MM.1S (cell line): ENCODE measurements around the gene GALNT10.

Experiments used
- DNase-seq: peaks from one replicate; pipeline ENCODE4 v3.0.0-alpha.2; 2015
- H2AFZ ChIP-seq: fragments of 300-600 bp; sonication (generic); 2 replicates; pipeline ENCODE4 v1.6.0; 2016; ENCODE audit warnings: antibody characterized with exemption, low read length
- H3F3A ChIP-seq: fragments of 300-600 bp; sonication (generic); 2 replicates; pipeline ENCODE4 v1.6.1; 2016; ENCODE audit warnings: mild to moderate bottlenecking, antibody characterized with exemption, low read length, moderate library complexity, mixed read lengths; ENCODE audit not compliant: insufficient read depth
- H3K27ac ChIP-seq: fragments of 300-600 bp; sonication (generic); 2 replicates; pipeline ENCODE4 v1.5.1; 2016; ENCODE audit warnings: mild to moderate bottlenecking, low read length
- H3K27me3 ChIP-seq: fragments of 300-600 bp; sonication (generic); replicated peaks from 2 replicates; pipeline ENCODE4 v1.6.0; 2016; ENCODE audit warnings: low read length; ENCODE audit not compliant: insufficient read depth
- H3K36me3 ChIP-seq: fragments of 300-600 bp; sonication (generic); replicated peaks from 2 replicates; pipeline ENCODE4 v1.6.1; 2016; ENCODE audit warnings: mild to moderate bottlenecking, low read length, mixed read lengths; ENCODE audit not compliant: insufficient read depth
- H3K4me1 ChIP-seq: fragments of 300-600 bp; sonication (generic); 2 replicates; pipeline ENCODE4 v1.6.1; 2016; ENCODE audit warnings: low read length, mixed read lengths
- H3K4me2 ChIP-seq: fragments of 300-600 bp; sonication (generic); 2 replicates; pipeline ENCODE4 v1.6.0; 2016; ENCODE audit warnings: low read depth, low read length
- H3K4me3 ChIP-seq: fragments of 300-600 bp; sonication (generic); 2 replicates; pipeline ENCODE4 v1.5.1; 2016; ENCODE audit warnings: low read length, mixed read lengths
- H3K79me2 ChIP-seq: fragments of 300-600 bp; sonication (generic); 2 replicates; pipeline ENCODE4 v1.6.1; 2016; ENCODE audit warnings: mixed run types, low read length, mixed read lengths
- H3K9ac ChIP-seq: fragments of 300-600 bp; sonication (generic); 2 replicates; pipeline ENCODE4 v1.6.1; 2016; ENCODE audit warnings: low read length, mixed read lengths
- H3K9me2 ChIP-seq: fragments of 300-600 bp; sonication (generic); replicated peaks from 2 replicates; pipeline ENCODE4 v1.6.1; 2016; ENCODE audit warnings: mild to moderate bottlenecking, low read length, mixed read lengths; ENCODE audit not compliant: insufficient read depth
- H3K9me3 ChIP-seq: fragments of 300-600 bp; sonication (generic); replicated peaks from 2 replicates; pipeline ENCODE4 v1.6.1; 2016; ENCODE audit warnings: mild to moderate bottlenecking, low read length, mixed read lengths; ENCODE audit not compliant: insufficient read depth
- H4K20me1 ChIP-seq: fragments of 300-600 bp; sonication (generic); 2 replicates; pipeline ENCODE4 v1.6.1; 2016; ENCODE audit warnings: mild to moderate bottlenecking, low read length, moderate library complexity, mixed read lengths; ENCODE audit not compliant: insufficient read depth
- EZH2 ChIP-seq: fragments of 300-600 bp; sonication (generic); optimal IDR thresholded peaks from 2 replicates; pipeline ENCODE3; 2017; ENCODE audit warnings: low read depth, mild to moderate bottlenecking, antibody characterized with exemption, low read length, mixed read lengths
- EZH2phosphoT487 ChIP-seq: fragments of 300-600 bp; sonication (generic); IDR thresholded peaks from 2 replicates; pipeline ENCODE4 v1.6.1; 2018; ENCODE audit warnings: antibody characterized with exemption, low read length
- TF ChIP-seq, protein P1 (sequence below): fragments of 300-600 bp; sonication (generic); IDR thresholded peaks from 2 replicates; pipeline ENCODE4 v1.5.1; 2016; ENCODE audit warnings: antibody characterized with exemption, low read length, mixed read lengths

The GALNT10 gene

DNA sequence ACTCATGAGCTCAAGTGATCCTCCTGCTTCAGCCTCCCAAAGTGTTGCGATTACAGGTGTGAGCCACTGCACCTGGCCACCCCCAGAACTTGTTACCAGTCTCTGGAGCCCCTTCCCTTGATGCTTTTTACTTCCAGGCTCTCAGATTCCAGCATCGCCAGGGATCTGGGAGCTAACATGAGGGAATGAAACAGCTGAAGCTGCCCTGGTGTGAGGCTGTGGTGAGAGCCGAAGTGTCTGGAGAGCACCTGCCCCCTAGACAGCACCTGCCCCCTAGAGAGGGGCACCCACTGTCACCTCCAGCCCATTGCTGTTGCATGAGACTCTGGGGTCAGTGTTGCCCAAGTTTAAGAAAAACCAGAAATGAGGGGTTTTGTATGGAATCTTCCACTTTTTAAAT lies 131.0 kb downstream of the GALNT10 start:
- Histone ChIP-seq H3K9ac (no peak overlapping the region), H3K4me2 (no peak overlapping the region), H3K27me3 (no peaks in the 10 kb centered on the region), H3F3A (no peaks in the 10 kb centered on the region), H3K36me3 (no peaks in the 10 kb centered on the region), H3K4me3 (no peak overlapping the region), H3K27ac (no peak overlapping the region), H3K79me2 (no peaks in the 10 kb centered on the region), H3K4me1 (no peaks in the 10 kb centered on the region), H4K20me1 (no peaks in the 10 kb centered on the region), H3K9me3 (no peaks in the 10 kb centered on the region), H3K9me2 (no peaks in the 10 kb centered on the region), H2AFZ (no peak overlapping the region)
- TF ChIP-seq EZH2phosphoT487 = no peak
- no peak for TF ChIP-seq EZH2
- TF ChIP-seq, protein P1, sequence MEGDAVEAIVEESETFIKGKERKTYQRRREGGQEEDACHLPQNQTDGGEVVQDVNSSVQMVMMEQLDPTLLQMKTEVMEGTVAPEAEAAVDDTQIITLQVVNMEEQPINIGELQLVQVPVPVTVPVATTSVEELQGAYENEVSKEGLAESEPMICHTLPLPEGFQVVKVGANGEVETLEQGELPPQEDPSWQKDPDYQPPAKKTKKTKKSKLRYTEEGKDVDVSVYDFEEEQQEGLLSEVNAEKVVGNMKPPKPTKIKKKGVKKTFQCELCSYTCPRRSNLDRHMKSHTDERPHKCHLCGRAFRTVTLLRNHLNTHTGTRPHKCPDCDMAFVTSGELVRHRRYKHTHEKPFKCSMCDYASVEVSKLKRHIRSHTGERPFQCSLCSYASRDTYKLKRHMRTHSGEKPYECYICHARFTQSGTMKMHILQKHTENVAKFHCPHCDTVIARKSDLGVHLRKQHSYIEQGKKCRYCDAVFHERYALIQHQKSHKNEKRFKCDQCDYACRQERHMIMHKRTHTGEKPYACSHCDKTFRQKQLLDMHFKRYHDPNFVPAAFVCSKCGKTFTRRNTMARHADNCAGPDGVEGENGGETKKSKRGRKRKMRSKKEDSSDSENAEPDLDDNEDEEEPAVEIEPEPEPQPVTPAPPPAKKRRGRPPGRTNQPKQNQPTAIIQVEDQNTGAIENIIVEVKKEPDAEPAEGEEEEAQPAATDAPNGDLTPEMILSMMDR = no peak
- DNase-seq = no peak

DNA sequence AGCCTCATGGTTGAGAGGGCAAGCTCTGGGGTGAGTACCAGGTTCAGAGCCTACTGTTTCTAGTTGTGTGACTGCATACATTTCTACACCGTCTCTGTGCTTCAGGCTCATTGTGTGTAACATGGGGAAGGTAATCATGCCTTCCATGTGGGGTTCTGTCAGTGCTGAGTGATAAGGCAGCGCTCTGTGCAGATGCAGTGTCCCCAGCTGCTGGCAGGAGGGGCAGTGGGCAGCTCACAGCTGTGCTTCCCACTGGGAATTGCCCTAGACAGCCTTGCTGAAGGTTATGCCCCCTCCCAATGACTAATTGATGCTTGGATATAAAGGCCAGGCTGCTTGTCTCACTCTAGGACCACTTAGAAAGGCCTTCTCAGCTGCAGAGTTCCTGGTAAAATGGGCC lies 133.5 kb downstream of the GALNT10 start:
- H3K9me3 ChIP-seq = no peaks in the 10 kb centered on the region
- no peaks in the 10 kb centered on the region for H3K79me2 ChIP-seq
- H2AFZ ChIP-seq = no peak overlapping the region

DNA sequence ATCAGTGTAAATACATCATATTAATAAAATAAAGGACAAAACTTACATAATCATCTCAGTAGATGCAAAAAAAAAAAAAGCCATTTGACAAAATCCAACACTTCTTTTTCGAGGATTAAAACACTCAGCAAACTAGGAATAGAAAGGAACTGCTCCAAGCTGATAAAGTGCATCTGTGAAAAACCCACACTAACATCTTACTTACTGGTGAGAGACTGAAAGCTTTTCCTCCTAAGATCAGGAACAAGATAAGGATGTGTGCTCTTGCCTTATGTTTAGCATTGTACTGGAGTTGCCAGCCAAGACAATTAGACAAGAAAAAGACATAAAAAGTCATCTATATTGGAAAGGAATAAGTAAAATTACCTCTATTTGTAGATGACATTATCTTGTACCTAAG lies 135.0 kb downstream of the GALNT10 start:
- Histone ChIP-seq H3K9me3 (no peaks in the 10 kb centered on the region), H3K27ac (no peak overlapping the region), H3K4me1 (no peaks in the 10 kb centered on the region), H3K4me2 (no peak overlapping the region), H2AFZ (no peak overlapping the region), H3K4me3 (no peak overlapping the region), H3K79me2 (no peaks in the 10 kb centered on the region), H4K20me1 (no peaks in the 10 kb centered on the region), H3K9ac (no peak overlapping the region), H3K36me3 (no peaks in the 10 kb centered on the region), H3K9me2 (no peaks in the 10 kb centered on the region), H3F3A (no peaks in the 10 kb centered on the region), H3K27me3 (no peaks in the 10 kb centered on the region)
- no peak for TF ChIP-seq EZH2phosphoT487
- no peak for TF ChIP-seq EZH2
- DNase-seq = no peak

More for the DNA sequence above, 133.5 kb downstream of the GALNT10 start:
- H3K36me3 ChIP-seq = no peaks in the 10 kb centered on the region
- no peaks in the 10 kb centered on the region for H4K20me1 ChIP-seq
- no peak overlapping the region for H3K27ac ChIP-seq
- H3K27me3 ChIP-seq = no peaks in the 10 kb centered on the region
- H3K4me2 ChIP-seq = no peak overlapping the region
- H3K4me3 ChIP-seq = no peak overlapping the region
- no peak overlapping the region for H3K9ac ChIP-seq
- no peaks in the 10 kb centered on the region for H3K4me1 ChIP-seq
- H3F3A ChIP-seq = no peaks in the 10 kb centered on the region
- TF ChIP-seq EZH2 = no peak
- TF ChIP-seq, protein P1 = no peak
- TF ChIP-seq EZH2phosphoT487 = no peak
- H3K9me2 ChIP-seq = no peaks in the 10 kb centered on the region
- no peak for DNase-seq

DNA sequence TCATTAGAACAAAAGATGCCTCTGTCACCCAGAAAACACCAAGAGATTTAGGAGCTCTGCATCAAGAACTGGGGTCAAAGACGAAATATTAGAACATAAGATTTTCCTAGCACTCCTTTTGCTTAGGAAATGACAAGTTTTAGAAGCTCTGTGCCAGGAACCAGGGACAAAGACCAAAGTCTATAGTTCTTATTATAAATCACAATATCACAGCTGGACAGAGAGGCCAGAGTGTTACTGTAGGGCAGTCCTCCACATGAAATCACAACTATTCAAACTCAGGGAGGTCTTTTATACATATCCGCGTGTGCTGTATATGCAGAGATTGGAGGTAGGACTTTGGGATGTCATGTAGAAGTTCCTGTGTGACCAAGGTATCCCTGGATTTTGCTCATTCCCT lies 138.5 kb downstream of the GALNT10 start:
- no peak for DNase-seq
- Histone ChIP-seq H3F3A (no peaks in the 10 kb centered on the region), H3K36me3 (no peaks in the 10 kb centered on the region), H3K9me3 (no peaks in the 10 kb centered on the region), H3K4me3 (no peak overlapping the region), H3K4me2 (no peak overlapping the region), H3K79me2 (no peaks in the 10 kb centered on the region), H3K9me2 (no peaks in the 10 kb centered on the region), H2AFZ (no peak overlapping the region), H3K27ac (no peak overlapping the region), H4K20me1 (no peaks in the 10 kb centered on the region), H3K9ac (no peak overlapping the region), H3K4me1 (0 out of 2 replicates have a peak, but pooled peaks cover 5% of the 10 kb centered on the region), H3K27me3 (no peaks in the 10 kb centered on the region)
- TF ChIP-seq EZH2 (no peak), EZH2phosphoT487 (no peak)
- TF ChIP-seq, protein P1 = no peak
